Peyer's patch (tissue), 4 donors: ENCODE measurements around the gene PLXNB2.

ENCODE experiments used
- CTCF ChIP-seq, 6 experiments: fragments of 450-650 bp in 4 of 6; fragments of 200-600 bp in 2 of 6; sonication (generic) in 1 of 6; IDR thresholded peaks; one replicate each; pipeline ENCODE4 v1.5.1; 2017 to 2019; ENCODE audit warnings: antibody characterized with exemption in 6 of 6, mild to moderate bottlenecking in 3 of 6, moderate library complexity in 1 of 6
- POLR2A ChIP-seq, 2 donors: fragments of 450-650 bp; IDR thresholded peaks; one replicate each; pipeline ENCODE4 v1.5.1; 2017; ENCODE audit warnings: antibody characterized with exemption in 2 of 2, mild to moderate bottlenecking in 2 of 2, moderate library complexity in 2 of 2

DNA sequence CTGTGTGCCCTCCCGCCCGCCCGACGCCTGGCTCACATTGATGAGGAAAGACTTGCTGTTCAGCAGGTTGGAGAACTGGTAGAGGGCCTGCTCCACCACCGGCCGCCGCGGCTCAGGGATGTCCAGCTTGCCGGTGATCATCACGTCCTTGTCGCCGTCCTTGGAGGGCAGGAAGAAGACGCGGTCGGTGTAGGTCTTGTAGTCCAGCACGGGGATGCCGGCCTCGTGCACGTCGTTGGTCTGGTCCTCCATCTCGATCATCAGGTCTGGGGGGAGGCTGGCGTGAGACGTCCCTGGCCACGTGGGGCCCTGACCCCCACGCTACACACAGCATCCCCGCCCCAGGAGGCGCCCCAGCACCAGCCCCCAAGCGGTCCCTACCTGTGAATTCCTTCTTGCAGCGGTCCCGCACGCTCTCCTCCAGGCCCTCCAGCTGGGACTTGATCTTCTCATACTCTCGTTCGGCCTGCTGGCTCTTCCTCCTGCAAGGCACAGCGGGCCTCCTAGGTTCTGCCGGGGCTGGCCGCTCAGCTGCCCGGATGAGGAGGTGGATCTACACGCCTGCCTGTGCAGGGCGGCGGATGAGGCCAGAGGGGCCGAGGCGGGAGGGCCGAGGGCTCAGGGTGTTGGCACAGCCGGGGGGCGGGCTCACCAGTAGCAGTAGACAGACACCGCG, 26.6 kb downstream of the PLXNB2 start:
- TF ChIP-seq POLR2A (IDR thresholded peaks at IDR 0.05): no peak
- TF ChIP-seq CTCF (IDR thresholded peaks at IDR 0.05): no peak
